Osteocyte (in vitro differentiated cells): Measurements from ENCODE around the gene ECHS1. TPM values are rescaled to one million over a fixed set of nuclear protein-coding genes. Genes with fewer than 3 reads are reported as not detected.
A peak's percentile ranks its signal among the peaks of the same experiment; 100 is the strongest.
"Not testable (repeated sequence)": the region's sequence is repeated elsewhere in the genome, so short reads cannot be mapped to it uniquely, and the experiment has no call there.

Experiments used
- DNase-seq: peaks from one replicate; pipeline ENCODE4 v3.0.0; 2021; ENCODE audit warnings: mixed read lengths; ENCODE audit not compliant: unreplicated experiment; ENCODE audit errors: extremely low spot score
- H3K27ac Mint-ChIP-seq: one replicate; pipeline ENCODE4 v1.8.0; 2021; ENCODE audit warnings: mild to moderate bottlenecking, mixed read lengths; ENCODE audit not compliant: unreplicated experiment
- H3K27me3 Mint-ChIP-seq: one replicate; pipeline ENCODE4 v1.8.0; 2021; ENCODE audit warnings: mixed read lengths; ENCODE audit not compliant: unreplicated experiment
- H3K36me3 Mint-ChIP-seq: one replicate; pipeline ENCODE4 v1.8.0; 2021; ENCODE audit warnings: mixed read lengths; ENCODE audit not compliant: unreplicated experiment
- H3K4me1 Mint-ChIP-seq: one replicate; pipeline ENCODE4 v1.8.0; 2021; ENCODE audit warnings: mixed read lengths; ENCODE audit not compliant: unreplicated experiment
- H3K4me3 Mint-ChIP-seq: one replicate; pipeline ENCODE4 v1.8.0; 2021; ENCODE audit warnings: mild to moderate bottlenecking, moderate library complexity, mixed read lengths; ENCODE audit not compliant: unreplicated experiment
- H3K9me3 Mint-ChIP-seq: one replicate; pipeline ENCODE4 v1.8.0; 2021; ENCODE audit warnings: mixed read lengths; ENCODE audit not compliant: unreplicated experiment
- CTCF ChIP-seq: fragments of 200-600 bp; sonication (generic); IDR thresholded peaks from 2 replicates; pipeline ENCODE4 v1.5.0; 2021; ENCODE audit warnings: antibody characterized with exemption, mild to moderate bottlenecking, moderate library complexity
- total RNA-seq: library from RNA; stranded (reverse); gene quantifications from 2 replicates; pipeline ENCODE4 v1.2.1, GENCODE V29; 2021

Gene ECHS1
- total RNA-seq, 1 donor from 2014 or later, result 65.1 TPM

GRCh38 chr10:133420028-133420427 lies 46.9 kb upstream of the ECHS1 start:
- Mint-ChIP-seq H3K4me1 (peaks cover 4% of the 10 kb centered on the region), H3K36me3 (peaks cover 17% of the 10 kb centered on the region), H3K27me3 (no peaks in the 10 kb centered on the region), H3K27ac (no peak overlapping the region), H3K4me3 (no peak overlapping the region), H3K9me3 (no peaks in the 10 kb centered on the region)
- TF ChIP-seq CTCF, result no peak
- peak; percentile 80 for DNase-seq

GRCh38 chr10:133419211-133419950 lies 46.2 kb upstream of the ECHS1 start:
- DNase-seq, result peak; percentile 75
- no peaks in the 10 kb centered on the region for H3K27me3 Mint-ChIP-seq
- peaks cover 17% of the 10 kb centered on the region for H3K36me3 Mint-ChIP-seq
- H3K4me3 Mint-ChIP-seq, result no peak overlapping the region
- H3K4me1 Mint-ChIP-seq, result peaks cover 4% of the 10 kb centered on the region
- no peak for TF ChIP-seq CTCF
- H3K27ac Mint-ChIP-seq, result no peak overlapping the region
- H3K9me3 Mint-ChIP-seq, result no peaks in the 10 kb centered on the region

GRCh38 chr10:133418289-133418993 lies 45.3 kb upstream of the ECHS1 start:
- H3K4me1 Mint-ChIP-seq, result peaks cover 2% of the 10 kb centered on the region
- no peak overlapping the region for H3K27ac Mint-ChIP-seq
- peak; percentile 81 for DNase-seq
- peaks cover 21% of the 10 kb centered on the region for H3K36me3 Mint-ChIP-seq
- H3K9me3 Mint-ChIP-seq, result no peaks in the 10 kb centered on the region
- H3K4me3 Mint-ChIP-seq, result no peak overlapping the region
- no peak for TF ChIP-seq CTCF
- no peaks in the 10 kb centered on the region for H3K27me3 Mint-ChIP-seq

GRCh38 chr10:133415752-133416151 lies 42.6 kb upstream of the ECHS1 start:
- H3K36me3 Mint-ChIP-seq, result peaks cover 45% of the 10 kb centered on the region
- peaks cover 22% of the 10 kb centered on the region for H3K9me3 Mint-ChIP-seq
- DNase-seq, result peak; percentile 80
- H3K4me1 Mint-ChIP-seq, result no peaks in the 10 kb centered on the region
- H3K4me3 Mint-ChIP-seq, result no peak overlapping the region
- no peak overlapping the region for H3K27ac Mint-ChIP-seq
- TF ChIP-seq CTCF, result no peak
- H3K27me3 Mint-ChIP-seq, result no peaks in the 10 kb centered on the region

- H3K27ac Mint-ChIP-seq, DNase-seq, H3K27me3 Mint-ChIP-seq, H3K4me1 Mint-ChIP-seq, H3K4me3 Mint-ChIP-seq: not testable (repeated sequence)
- H3K36me3 Mint-ChIP-seq, result peaks cover 56% of the 10 kb centered on the region
- H3K9me3 Mint-ChIP-seq, result peaks cover 27% of the 10 kb centered on the region
These were observed 41.2 kb upstream of the ECHS1 start for GRCh38 chr10:133414401-133414800.
